Measurements from ENCODE around the gene PIGV. TPM values are rescaled to one million over a fixed set of nuclear protein-coding genes. Genes with fewer than 3 reads are reported as not detected.

PIGV gene
- polyA plus RNA-seq (2014; cell fraction: cytosol; rRNA removed): 10.4 and 13.6 TPM in 2 replicates
- 5.5 and 6.5 TPM in 2 replicates for polyA plus RNA-seq (2014; cell fraction: nucleus; rRNA removed)

DNA sequence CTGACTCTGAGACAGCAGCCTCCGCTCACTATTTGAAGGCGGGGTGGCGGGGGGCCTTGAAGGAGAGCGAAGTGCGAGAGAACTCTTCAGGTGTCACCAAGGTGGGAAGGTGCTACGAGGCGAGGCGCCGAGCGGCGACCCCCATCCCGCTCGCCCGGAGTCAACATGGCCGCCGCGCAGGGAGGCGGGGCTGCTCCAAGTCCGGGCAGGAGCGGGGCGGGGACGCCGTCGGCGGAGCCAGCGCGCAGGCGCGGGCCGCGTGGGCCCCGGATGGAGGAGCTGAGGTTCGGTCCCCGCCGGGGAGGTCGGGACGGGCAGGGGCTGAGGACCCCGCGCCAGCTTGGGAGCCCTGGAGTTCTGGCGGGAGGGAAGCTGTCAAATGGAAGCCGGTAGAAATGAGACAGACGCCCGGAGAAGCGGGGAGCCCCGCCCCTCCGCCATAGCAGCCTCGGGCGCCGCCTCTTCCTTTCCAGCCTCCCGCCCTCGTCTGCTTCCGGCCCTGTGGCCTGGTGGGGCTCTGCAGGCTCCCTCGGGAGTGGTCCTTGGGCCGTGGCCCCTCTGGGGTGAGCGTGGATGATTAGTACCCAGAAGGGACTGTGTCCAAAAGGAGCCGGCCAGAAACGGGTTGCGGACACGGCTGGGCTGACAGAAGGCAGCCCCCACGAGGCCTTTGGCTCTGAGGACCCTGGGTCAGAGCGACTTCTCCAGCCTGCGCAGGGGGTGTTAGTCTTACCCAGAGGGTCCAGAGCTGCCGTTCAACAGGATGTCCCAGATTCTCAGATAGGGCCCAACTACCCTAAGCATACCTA lies at the start of gene PIGV:
Gene PIGV, plus strand, starts transcription at position 245 of the 809 bp plus-strand sequence. CDS start 2,866 bp downstream, outside the sequence.
- DNase-seq (ENCODE audit: low spot score): peak; percentile 87

DNA sequence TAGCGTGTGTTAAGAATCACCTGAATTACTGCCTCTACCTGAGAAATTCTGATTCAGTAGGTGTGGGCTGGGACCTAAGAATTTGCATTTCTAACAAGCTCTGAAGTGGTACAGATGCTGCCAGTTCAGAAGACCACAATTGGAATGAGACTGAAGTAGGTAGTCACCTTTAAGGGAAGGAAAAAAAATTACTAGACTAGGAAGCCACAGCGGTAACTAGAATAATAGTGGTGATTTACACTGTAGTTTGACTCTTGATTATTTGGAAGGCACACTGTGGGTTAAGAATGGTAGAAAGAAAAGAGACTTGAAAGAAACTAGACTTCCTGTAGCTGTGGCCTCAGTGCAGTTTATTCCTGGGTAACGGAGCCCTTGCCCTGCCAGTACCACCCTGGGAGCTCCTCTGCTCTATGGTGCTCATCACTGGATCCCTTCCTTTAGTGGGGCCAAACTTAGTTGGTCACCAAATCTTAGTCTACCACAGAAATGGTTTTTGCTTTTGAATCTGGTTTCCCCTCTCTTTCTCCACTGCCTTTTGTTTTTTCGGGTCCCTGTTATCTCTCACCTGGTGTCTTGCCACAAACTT lies 48.3 kb upstream of the PIGV start:
- DNase-seq (ENCODE audit: low spot score): no peak

DNA sequence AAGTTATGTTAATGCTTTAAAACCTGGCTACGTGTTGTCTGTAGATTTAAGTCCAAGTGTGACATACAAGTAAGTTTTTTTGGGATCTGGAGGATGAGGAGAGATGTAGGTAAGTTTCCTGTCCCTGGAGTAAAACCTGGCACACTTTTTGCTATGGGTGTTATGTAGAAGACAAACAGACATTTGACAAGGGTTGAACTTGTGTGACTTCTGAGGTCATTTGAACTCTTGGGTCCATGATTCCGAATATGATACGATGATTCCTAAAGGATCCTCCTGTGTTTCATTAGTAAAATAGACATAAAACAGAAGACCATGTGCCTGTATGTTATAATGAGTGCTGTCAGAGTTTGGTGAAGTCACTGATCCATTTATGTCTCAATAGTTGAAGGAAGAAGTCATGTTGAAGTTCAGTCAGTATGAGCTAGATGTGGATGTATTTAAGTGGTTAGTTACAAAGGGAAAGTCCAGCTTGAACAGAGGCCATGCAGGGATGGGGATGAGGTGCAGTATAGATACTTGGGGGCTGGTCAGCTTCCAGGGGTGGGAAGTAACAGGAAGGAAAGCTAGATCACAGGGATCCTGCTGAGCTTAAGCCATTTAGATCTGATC lies 47.6 kb upstream of the PIGV start:
- DNase-seq (ENCODE audit: low spot score): no peak

DNA sequence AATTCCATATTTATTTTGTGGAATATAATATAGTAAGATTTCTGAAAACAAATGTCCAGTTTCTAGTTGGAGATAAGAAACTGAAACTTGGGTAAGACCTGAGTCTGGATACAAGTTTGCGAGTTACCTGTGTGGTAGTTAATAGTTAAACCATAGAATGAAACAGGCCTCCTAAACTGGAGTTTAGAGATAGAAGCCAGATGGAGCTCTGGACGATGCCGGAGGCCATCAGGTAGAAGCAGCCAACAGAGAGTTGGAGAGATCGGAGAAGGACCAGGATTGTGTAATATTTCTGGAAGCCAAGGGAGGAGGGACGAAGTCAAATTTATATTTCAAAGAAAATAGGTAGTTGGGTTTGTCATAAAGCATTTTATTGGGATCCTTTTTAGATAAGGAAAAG lies 46.8 kb upstream of the PIGV start:
- no peak for DNase-seq (ENCODE audit: low spot score)

DNA sequence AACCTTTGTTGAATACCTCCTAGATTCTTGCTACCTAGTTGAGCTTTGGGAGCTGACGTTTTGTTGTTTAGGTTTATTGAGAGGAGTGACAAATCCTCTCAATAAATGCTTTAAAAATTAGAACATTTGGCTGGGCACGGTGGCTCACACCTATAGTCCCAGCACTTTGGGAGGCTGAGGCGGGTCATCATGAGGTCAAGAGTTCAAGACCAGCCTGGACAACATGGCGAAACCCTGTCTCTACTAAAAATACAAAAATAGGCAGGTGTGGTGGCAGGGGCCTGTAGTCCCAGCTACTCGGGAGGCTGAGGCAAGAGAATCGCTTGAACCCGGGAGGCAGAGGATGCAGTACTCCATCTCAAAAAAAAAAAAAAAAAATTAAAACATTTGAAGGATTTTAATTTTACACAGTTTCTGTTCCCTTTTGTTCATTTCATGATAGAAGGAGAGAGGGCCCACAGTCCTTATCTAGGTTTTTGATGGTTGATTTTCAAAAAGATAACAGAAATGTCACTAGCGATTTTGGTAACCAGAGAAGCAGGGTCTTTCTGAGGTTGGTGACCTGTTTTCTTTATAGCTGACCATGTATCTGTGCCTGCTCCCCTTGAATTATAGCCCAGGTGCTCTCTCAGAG lies 44.2 kb upstream of the PIGV start:
- DNase-seq (ENCODE audit: low spot score): no peak

DNA sequence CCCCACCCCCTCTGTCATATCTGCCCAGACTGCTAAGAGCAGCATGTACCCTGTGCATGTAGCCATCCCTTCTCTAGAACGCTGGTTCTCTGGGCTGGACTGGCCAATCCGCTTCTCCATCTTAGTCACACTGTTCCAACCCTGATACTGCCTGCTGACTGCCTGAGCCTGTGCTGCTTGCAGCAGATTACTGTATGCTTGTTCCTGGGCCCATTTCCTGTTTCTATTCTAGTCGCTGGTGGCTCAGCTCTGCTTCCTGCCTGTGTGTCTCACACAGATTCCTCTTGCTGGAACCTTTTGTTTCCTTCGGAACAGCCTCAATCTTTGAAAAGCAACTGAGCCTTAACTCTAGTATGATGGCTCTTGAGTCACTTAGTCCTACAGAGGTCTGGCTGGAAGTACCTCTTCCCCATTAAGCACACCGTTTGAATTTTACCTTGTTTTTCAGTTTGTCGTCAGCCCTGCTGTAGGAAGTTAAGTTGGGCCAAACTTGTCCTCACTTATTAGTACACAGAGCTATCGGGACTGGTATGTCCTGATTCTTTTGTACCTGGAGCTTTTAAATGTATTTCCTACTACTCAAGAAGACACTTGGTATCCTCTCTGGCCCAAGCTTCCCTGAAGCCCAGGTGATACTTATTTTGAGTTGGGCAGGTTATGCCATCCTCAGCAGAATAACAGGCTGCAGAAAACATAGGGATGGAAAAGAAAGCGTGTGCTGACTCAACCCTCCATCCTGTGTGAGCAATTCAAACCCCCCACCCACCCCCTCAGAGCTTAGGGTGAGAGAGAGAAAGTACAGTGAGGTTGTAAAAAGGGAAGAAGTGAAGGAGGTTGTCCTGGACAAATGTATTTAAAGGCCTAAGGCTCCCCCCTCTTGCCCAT lies 43.4 kb upstream of the PIGV start:
- no peak for DNase-seq (ENCODE audit: low spot score)

DNA sequence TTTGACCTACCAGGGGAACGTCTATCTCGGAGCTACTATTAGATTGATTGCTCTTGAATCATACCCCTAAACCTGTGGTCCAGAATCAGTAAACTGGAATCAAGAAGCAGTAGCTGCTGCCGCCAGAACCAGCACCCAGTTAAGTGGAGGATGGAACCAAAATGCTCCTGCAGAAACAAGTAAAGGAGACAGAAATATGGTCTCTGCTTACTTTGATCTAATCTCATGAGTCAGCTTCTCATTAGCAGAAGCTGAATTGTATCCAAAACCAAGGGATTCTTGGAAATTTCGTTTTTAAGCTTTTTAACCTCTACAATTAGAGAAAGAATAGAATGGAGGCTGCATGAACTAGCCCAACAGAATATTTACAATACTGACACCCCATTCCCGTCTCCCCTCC lies 42.6 kb upstream of the PIGV start:
- DNase-seq (ENCODE audit: low spot score): no peak

DNA sequence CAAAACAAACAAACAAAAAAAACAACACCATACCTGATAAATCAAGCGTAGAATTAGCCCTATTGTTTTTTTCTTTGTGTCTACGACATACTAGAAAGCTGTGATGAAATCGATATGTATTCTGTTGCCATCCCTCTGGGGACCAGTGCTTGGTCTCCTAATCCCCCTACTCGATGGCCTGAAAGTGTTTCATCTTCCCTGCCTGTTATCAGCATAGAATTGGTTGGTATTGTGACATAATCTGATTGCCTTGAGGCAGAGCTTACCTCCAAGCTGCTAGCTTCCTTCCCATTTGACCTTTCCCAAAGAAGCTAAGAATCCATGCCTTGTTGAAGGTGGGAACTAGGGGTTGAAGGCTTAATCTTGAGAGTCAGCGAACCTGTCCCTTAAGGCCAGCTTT lies 40.7 kb upstream of the PIGV start:
- DNase-seq (ENCODE audit: low spot score): no peak

DNA sequence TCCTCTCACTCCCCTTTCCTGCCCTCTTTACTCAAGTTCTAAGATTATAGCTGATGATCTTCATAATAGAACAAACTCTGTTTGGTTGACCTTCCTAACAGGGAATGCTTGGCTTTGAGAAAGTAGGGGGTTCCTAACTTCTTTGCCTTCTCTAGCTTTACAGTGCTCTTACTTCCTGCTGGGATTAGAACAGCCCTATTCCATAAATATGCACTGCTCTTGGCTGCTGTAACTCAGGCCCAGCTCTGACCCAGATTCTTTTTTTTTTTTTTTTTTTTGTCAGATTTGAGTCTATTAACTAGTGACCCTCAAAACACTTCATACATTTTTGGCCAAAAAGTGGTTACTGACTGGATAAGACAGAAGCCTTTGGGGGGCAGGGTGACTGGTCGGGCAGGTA lies 39.4 kb upstream of the PIGV start:
- DNase-seq (ENCODE audit: low spot score): no peak

DNA sequence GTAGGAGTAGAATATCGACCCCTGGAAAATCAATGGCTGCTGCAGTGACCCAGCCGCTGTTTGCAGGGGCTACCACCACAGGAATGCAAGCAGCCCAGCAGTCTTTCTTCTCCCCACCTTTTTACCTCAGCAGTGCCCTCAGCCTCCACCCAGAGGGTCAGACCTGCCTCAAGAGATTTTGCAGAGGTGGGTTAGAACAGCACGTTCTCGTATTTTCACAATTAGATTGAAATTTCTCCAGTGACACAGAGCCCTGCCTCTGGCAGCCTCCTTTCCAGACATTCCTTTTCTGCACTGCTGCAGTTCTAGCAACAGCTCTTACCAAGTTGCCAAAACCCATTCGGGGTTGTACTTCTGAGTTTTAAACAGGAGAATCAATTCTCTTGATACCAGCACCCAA lies 38.3 kb upstream of the PIGV start:
- no peak for DNase-seq (ENCODE audit: low spot score)

DNA sequence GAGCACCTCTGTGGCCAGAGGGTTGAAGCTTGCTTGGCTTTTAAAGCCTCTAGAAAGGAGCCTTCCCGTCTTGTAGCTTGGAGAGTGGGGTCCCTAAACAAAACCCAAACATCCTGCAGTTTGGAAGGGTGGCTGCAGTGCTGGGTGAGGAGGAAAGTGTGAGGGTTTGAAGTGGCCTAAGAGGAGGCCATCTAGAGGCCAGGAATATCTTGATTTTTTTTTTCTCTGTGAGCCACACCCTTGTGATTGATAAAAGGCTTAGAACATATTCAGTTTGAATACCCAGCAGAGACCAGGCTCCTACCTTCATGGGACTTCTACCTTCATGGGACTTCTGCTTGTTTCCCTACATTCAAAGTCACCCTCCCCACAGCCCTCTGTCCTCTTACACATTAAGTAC lies 37.3 kb upstream of the PIGV start:
- no peak for DNase-seq (ENCODE audit: low spot score)

DNA sequence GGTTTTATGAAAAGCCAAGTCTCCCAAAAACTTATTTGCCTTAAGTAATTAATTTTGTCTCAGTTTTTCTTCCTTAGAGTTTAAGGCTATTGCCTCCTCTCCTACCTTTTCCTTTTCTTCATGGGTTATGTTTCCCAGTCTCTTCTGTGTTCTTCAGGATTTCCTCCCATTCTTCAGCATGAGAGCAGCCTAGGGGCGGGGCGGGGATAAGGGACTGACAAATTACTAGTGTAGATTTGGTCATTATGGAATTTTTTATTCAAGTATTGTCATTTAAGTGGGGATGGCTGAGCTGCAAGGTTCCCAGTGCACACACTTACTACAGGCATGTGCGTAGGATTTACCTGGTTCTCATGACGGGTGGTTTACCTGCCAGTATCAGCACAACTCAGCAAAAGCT lies 35.2 kb upstream of the PIGV start:
- DNase-seq (ENCODE audit: low spot score): no peak

DNA sequence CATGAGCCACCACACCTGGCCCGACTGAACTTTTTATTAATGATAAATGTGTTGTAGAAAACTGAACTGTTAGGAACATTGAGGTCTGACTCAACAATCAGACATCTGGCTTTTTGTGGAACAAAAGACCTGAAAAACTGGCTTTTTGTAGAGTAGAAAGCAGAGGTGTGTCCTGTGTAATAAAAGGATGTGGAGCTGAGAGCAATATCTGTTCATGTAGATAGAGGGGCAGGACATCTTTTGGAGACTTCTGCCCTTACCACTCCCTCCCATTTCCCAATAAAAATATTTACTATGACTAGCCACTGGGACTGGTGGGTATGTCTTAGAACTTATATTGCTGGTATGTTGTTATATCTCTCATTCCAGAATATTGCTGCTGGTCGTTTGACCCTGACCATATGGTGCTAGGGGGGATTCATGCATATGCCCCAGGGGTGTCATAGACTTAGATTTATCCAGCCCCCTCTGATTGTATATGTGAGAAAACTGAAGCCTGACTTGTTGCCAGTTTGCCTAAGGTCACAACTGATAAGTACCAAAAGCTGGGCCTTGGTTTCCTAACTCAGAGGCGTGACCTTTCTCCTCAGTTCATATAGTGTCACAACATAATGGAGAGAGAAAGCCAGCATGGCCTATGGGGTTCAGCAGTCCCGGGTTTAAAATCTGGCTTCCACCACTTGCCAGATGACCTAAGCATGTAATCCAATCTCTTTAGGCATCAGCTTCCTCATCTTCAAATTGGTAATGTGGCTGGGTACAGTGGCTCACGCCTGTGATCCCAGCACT lies 33.5 kb upstream of the PIGV start:
- DNase-seq (ENCODE audit: low spot score): no peak

DNA sequence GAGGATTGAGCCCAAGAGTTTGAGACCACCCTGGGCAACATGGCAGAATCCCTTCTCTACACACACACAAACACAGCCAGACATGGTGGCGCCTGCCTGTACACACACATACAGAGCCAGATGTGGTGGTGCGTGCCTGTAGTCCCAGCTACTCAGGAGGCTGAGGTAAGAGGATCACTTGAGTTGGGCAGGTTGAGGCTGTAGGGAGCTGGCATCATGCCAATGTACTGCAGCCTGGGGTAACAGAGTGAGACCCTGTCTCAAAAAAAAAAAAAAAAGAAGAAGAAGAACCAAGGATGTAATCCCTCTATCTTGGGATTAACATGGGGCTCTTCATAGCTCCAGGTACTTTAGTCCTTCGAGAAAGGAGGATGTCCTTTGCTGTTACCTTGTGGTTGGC lies 29.4 kb upstream of the PIGV start:
- DNase-seq (ENCODE audit: low spot score): no peak

DNA sequence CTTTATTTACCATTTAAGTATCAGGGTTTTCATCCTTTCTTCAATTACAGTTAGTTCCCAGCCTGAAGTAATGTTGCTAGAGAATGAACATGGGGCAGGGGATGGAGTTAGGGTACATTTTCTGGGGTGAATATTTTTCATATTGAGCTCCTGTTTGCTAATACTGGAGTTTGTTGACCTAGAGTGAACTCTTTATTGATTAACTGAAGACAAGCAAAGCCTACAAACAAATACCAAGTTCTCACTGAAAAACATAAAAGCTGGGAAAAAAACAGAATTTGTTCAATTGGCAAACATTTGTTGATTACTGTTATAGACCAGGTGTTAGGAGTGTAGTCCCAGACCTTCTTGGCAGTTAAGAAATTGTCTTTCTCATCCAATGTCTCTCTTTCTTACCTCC lies 28.2 kb upstream of the PIGV start:
- no peak for DNase-seq (ENCODE audit: low spot score)

DNA sequence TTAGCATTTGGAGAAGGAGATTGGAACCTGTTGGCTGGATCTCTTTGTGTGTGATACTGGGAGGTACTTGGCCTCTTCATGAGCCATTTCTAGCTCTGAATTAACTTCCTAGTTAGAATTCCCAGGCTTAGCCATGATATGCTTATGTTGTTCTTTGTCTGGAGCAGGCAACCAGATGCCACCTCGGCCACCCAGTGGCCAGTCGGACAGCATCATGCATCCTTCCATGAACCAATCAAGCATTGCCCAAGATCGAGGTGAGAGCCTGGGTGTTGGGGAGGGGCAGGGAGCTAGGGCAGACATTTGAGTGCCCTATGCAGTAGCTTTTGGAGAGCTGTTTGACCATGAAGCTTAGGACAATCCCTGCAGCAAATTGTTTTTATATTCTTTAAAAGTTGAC lies 26.5 kb upstream of the PIGV start:
- DNase-seq (ENCODE audit: low spot score): no peak

DNA sequence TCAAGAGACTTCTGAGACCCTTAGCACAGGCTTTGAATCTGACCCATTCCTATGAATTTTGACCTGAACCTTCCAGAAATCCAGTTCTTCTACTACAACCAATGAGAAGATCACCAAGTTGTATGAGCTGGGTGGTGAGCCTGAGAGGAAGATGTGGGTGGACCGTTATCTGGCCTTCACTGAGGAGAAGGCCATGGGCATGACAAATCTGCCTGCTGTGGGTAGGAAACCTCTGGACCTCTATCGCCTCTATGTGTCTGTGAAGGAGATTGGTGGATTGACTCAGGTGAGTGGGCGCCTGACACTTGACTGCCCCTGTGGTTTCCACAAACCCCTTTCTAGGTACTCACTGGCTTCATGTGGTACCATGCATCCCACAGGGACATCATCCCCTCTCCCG lies 20.0 kb upstream of the PIGV start:
- no peak for DNase-seq (ENCODE audit: low spot score)

DNA sequence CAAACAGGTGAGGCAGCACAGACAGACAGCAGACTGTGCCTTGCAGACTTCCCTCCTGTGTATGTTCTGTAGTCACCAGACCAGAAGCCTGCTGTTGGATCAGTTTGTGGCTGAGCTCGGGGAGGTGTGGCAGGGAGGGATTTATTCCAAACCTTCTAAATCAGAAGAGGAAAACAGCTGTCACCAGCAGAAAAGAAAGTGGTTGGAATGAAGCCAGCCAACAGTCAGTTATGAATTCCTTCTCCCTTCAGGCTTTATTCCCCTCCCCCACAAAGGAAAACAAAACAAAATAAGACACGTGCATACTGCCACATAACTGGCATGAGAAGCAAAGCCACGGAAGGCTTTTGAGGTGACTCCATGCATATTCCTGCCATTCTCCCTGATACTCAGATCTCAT lies 19.0 kb upstream of the PIGV start:
- no peak for DNase-seq (ENCODE audit: low spot score)

DNA sequence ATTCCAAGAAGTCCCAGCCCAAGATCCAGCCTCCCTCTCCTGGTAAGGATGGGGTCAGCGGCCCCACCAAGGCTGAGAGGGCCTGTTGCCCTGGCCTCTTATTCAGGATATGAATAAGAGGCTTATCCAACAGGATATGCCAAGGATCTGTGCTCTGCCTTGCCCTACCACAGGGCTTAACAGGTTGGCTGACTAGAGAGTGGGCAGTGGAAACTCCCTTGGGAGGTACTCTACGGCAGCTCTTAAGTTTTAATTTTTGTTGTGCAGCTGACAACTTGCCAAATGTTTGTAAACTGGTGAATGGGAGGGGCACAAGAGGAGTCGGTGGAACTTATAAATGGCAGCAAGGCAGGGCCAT lies 16.5 kb upstream of the PIGV start:
- no peak for DNase-seq (ENCODE audit: low spot score)

DNA sequence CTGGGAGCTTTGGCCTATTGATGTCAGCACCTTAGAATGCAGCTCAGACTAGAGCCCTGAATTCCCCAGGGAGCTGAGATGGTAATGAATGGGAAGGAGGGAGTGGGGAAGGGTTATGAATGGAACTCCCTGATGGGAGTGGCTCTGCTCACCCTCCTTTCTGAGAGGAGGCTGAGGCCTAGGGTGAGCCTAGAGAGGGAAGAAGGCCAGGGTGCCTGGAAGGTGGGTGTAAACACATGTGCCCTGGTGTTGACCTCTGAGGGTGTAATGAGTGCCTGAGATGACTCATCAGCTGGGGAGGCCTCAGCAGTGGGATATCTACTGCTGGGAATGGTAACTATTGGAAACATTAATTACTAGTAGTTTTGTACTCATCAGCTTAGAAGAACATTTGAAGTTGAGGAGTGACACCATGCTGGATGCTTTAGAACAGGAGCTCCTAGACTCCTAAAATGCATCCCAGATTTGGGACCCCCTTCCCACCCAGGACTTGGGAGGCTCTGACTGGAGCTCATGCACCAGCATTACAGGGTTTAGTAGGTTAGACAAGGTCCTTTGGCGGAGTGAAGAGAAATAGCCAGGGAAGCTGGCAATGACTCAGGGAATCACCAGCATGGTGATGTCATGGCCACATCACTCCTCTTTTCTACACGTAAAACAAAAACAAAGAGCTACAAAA lies 16.0 kb upstream of the PIGV start:
- DNase-seq (ENCODE audit: low spot score): no peak
